Measurements from ENCODE around the gene ZDHHC9.
"Not testable (repeated sequence)": the region's sequence is repeated elsewhere in the genome, so short reads cannot be mapped to it uniquely, and the experiment has no call there.

Gene ZDHHC9

DNA sequence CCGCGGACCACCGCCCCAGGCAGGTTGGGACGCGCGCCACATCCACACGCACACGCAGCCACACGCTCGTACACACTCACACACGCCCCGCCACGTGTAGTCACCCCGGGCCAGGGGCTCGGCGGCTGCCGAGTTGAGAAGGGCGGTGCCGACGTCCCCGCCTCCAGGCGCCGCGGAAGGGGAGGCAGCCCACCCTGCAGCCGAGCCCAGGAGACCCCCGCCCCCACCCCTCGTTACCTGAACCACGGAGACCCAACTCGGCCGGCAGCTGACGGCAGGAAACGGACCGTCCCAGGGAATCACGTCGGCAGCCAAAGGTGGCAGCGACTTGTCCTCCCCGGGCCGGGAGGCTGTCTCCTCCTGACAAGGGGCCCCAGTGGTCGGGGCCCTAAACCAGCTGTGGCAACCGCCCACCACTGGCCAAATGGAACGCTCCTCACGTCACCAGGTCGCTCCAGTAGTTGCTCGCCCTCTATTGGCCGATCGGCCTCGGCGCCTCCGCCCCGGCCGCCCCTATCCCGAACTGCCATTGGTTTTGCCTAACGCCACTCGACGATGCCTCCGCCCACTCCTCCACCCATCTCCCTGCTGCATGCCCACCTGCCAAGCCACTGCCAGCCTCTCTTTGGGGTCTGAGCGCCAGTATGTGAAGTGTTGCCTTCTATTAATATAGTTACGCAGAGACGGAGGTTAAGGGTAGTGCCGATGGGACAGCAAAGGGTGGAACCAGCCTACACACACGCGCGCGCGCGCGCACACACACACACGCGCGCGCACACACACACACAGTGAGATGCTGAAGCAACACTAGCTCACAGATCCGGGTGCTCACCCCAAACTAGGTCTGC is at the start of gene ZDHHC9:
TSS of gene ZDHHC9 (minus strand) at position 428 of the 848 bp plus-strand sequence. CDS start 1,941 bp downstream, outside the sequence.
- H3K27ac ChIP-seq, result peak within 1 kb of the TSS; percentile 72
- TF ChIP-seq, protein P1, sequence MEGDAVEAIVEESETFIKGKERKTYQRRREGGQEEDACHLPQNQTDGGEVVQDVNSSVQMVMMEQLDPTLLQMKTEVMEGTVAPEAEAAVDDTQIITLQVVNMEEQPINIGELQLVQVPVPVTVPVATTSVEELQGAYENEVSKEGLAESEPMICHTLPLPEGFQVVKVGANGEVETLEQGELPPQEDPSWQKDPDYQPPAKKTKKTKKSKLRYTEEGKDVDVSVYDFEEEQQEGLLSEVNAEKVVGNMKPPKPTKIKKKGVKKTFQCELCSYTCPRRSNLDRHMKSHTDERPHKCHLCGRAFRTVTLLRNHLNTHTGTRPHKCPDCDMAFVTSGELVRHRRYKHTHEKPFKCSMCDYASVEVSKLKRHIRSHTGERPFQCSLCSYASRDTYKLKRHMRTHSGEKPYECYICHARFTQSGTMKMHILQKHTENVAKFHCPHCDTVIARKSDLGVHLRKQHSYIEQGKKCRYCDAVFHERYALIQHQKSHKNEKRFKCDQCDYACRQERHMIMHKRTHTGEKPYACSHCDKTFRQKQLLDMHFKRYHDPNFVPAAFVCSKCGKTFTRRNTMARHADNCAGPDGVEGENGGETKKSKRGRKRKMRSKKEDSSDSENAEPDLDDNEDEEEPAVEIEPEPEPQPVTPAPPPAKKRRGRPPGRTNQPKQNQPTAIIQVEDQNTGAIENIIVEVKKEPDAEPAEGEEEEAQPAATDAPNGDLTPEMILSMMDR (IDR thresholded peaks at IDR 0.05), result no peak
- no peak for TF ChIP-seq ZFX (IDR thresholded peaks at IDR 0.05; ENCODE audit: borderline replicate concordance)

DNA sequence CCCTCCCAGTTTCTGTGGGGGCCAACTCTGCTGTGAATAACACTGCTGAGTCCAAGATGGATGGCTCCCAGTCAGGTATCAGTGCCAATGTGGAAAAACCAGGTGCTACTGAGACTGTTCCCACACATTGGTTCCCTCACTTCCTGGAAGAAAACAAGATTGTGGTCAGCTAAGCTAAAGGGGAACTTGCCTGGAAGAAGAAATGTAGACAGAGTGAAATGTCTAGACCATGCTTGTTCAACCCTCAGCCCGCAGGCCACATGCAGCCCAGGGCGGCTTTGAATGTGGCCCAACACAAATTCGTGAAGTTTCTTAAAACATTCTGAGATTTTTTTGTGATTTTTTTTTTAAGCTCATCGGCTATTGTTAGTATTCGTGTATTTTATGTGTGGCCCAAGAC is 33.7 kb upstream of the ZDHHC9 start:
- TF ChIP-seq, protein P1 (IDR thresholded peaks at IDR 0.05), result no peak
- TF ChIP-seq ZFX (IDR thresholded peaks at IDR 0.05; ENCODE audit: borderline replicate concordance), result no peak
- H3K27ac ChIP-seq, result no peak overlapping the region

DNA sequence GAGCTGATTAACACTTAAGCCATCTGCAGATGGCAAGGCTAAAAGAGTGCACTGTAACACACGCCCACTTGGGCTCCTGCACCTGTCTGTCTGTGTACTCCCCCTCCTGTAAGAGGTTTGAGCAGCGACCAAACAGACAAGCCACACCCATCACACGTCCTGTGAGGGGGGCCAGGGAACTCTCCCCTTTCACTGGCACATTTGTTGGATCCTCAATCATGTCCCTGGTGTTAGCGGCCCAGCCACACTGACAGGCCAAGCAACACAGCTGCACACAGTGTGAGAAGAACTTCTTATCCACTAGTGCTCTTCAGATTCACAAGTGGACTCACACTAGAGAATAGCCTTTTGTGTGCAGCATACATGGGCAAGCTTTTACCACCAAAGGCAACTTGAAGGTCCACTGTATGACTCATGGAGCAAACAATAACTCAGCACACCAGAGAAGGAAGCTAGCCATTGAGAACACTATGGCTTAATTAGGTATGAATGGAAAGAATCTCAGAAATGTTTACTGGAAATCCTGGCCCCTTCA is 33.2 kb upstream of the ZDHHC9 start:
- TF ChIP-seq ZFX (IDR thresholded peaks at IDR 0.05; ENCODE audit: borderline replicate concordance), result no peak
- TF ChIP-seq, protein P1 (IDR thresholded peaks at IDR 0.05), result no peak
- H3K27ac ChIP-seq, result no peak overlapping the region

DNA sequence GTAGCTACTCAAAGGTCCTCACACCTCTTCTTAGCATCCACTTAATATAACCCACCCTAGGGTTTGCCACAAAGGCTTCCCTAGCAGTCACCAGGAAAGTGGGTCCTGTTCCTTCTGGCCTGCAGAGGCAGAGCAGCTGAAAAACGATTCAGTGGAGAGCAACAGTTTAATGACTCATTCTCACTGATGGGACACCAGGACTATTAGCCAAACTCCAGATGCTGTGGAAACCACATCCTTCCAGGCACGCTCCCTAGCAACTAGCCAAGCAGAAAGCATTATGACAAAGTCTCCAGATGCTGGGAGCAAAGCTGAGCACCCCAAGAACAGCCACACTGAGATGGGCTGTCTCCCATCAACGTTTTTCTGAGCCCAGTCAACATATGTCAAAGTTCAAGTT is 32.0 kb upstream of the ZDHHC9 start:
- H3K27ac ChIP-seq, result no peak overlapping the region
- no peak for TF ChIP-seq ZFX (IDR thresholded peaks at IDR 0.05; ENCODE audit: borderline replicate concordance)
- TF ChIP-seq, protein P1 (IDR thresholded peaks at IDR 0.05), result no peak

DNA sequence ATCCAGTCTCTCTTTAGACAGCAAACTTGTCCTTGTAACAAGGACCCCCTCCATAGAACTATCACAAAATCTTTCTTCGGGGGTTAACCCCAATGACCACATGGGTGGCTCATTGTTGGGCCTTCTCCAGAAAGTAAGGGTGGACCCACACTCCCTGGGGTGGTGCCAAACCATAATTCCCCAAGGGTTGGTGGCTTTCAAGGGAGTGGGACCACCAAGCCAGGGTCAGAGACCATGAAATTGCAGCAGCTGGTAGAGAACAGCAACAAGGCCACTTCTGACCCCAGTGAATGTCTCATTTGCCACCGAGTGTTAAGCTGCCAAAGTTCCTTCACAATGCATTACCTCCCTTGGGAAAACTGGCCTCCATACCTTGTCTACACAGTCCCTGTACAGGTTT is 28.8 kb upstream of the ZDHHC9 start:
- TF ChIP-seq ZFX (IDR thresholded peaks at IDR 0.05; ENCODE audit: borderline replicate concordance), result no peak
- TF ChIP-seq, protein P1 (IDR thresholded peaks at IDR 0.05), result no peak
- H3K27ac ChIP-seq, result no peak overlapping the region

DNA sequence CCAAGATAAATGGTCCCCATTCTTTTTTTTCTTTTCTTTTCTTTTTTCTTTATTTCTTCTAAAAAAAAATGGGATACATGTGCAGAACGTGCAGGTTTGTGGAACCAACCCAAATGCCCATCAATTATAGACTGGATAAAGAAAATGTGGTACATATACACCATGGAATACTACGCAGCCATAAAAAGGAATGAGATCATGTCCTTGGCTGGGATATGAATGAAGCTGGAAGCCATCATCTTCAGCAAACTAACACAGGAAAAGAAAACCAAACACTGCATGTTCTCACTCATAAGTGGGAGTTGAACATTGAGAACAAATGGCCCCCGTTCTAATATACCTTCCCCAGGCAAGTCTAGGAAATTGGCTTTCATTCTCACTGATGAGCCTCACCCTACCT is 22.6 kb upstream of the ZDHHC9 start:
- not testable (repeated sequence) for H3K27ac ChIP-seq

DNA sequence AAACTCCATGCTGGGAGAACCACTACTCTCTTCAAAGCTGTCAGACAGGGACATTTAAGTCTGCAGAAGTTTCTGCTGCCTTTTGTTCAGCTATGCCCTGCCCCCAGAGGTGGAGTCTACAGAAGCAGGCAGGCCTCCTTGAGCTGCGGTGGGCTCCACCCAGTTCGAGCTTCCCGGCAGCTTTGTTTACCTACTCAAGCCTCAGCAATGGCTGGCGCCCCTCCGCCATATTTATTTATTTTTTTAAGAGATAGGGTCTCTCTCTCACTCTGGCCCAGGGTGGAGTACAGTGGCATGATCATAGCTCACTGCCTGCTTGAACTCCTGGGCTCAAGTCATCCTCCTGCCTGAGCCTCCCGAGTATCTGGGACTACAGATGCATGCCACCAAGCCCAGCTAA is 15.4 kb upstream of the ZDHHC9 start:
- H3K27ac ChIP-seq, result not testable (repeated sequence)

DNA sequence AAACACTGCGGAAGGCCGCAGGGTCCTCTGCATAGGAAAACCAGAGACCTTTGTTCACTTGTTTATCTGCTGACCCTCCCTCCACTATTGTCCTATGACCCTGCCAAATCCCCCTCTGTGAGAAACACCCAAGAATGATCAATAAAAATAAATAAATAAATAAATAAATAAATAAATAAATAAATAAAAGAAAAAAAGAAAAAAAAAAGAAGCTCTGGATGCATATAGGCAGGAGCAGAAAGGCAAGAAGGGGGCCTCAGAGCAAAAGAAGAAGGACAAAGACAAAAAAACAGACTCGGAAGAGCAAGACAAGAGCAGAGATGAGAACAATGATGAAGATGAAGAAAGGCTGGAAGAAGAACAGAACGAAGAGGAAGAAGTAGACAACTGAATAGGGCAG is 8.1 kb upstream of the ZDHHC9 start:
- not testable (repeated sequence) for H3K27ac ChIP-seq

DNA sequence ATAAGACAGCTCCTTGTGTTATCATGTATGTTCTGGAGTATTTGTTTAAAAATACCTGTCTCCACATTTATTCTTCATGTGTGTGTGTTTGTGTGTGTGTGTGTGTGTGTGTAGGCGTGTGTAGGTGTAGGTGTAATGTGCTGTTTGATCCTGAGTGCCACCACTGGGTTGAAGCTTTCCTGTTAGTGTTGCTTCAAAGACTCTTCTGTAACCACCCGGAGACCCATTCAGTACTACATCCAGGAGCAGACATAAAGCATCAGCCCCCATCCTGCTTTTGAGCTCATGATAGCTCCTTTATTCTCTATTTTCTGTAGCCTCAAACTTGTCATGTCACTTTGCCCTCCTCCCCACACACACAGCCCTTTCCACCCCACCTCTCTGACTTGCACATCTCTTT is 3.0 kb upstream of the ZDHHC9 start:
- no peak for TF ChIP-seq ZFX (IDR thresholded peaks at IDR 0.05; ENCODE audit: borderline replicate concordance)
- TF ChIP-seq, protein P1 (IDR thresholded peaks at IDR 0.05), result no peak
- H3K27ac ChIP-seq, result no peak overlapping the region

Data from 22Rv1 (cell line).